ENCODE results near the gene MTMR10.

Gene MTMR10

GRCh38 chr15:30917675-30918074 lies 73.8 kb downstream of the MTMR10 start:
- Histone ChIP-seq H3K9ac (ENCODE audit: low read length) (no peak overlapping the region), H2AFZ (ENCODE audit: low read length) (no peak overlapping the region), H3K4me1 (ENCODE audit: insufficient read depth, low read length, severe bottlenecking) (peaks cover 48% of the 10 kb centered on the region), H3K79me2 (ENCODE audit: insufficient read depth, low read length) (no peaks in the 10 kb centered on the region), H3K9me2 (ENCODE audit: low read depth, low read length) (no peaks in the 10 kb centered on the region), H3K9me3 (ENCODE audit: low read length) (no peaks in the 10 kb centered on the region), H3K36me3 (ENCODE audit: insufficient read depth, low read length) (peaks cover 55% of the 10 kb centered on the region), H3K4me3 (ENCODE audit: low read depth, low read length, poor library complexity, severe bottlenecking) (no peak overlapping the region), H3K27me3 (ENCODE audit: insufficient read depth, low read length) (no peaks in the 10 kb centered on the region), H3F3A (ENCODE audit: insufficient read depth, low read length) (no peaks in the 10 kb centered on the region), H3K27ac (ENCODE audit: low read depth, low read length, poor library complexity, severe bottlenecking) (peak overlapping the region; percentile 55), H3K4me2 (ENCODE audit: low read length) (no peak overlapping the region), H4K20me1 (ENCODE audit: insufficient read depth, low read length) (no peaks in the 10 kb centered on the region)
- TF ChIP-seq CTCF (IDR thresholded peaks at IDR 0.05; ENCODE audit: low read length) (no peak), EZH2 (IDR thresholded peaks at IDR 0.05; ENCODE audit: borderline replicate concordance, low read length) (no peak)

- Histone ChIP-seq H3K4me2 (ENCODE audit: low read length) (no peak overlapping the region), H3K4me3 (ENCODE audit: low read depth, low read length, poor library complexity, severe bottlenecking) (no peak overlapping the region), H3K27ac (ENCODE audit: low read depth, low read length, poor library complexity, severe bottlenecking) (peak overlapping the region; percentile 27), H3F3A (ENCODE audit: insufficient read depth, low read length) (no peaks in the 10 kb centered on the region), H3K9me3 (ENCODE audit: low read length) (no peaks in the 10 kb centered on the region), H3K9ac (ENCODE audit: low read length) (no peak overlapping the region), H4K20me1 (ENCODE audit: insufficient read depth, low read length) (no peaks in the 10 kb centered on the region), H3K79me2 (ENCODE audit: insufficient read depth, low read length) (no peaks in the 10 kb centered on the region), H2AFZ (ENCODE audit: low read length) (no peak overlapping the region), H3K9me2 (ENCODE audit: low read depth, low read length) (no peaks in the 10 kb centered on the region), H3K4me1 (ENCODE audit: insufficient read depth, low read length, severe bottlenecking) (peaks cover 41% of the 10 kb centered on the region), H3K36me3 (ENCODE audit: insufficient read depth, low read length) (peaks cover 55% of the 10 kb centered on the region), H3K27me3 (ENCODE audit: insufficient read depth, low read length) (no peaks in the 10 kb centered on the region)
- no peak for TF ChIP-seq EZH2 (IDR thresholded peaks at IDR 0.05; ENCODE audit: borderline replicate concordance, low read length)
- no peak for TF ChIP-seq CTCF (IDR thresholded peaks at IDR 0.05; ENCODE audit: low read length)
These were observed 74.4 kb downstream of the MTMR10 start for GRCh38 chr15:30917013-30917412.

GRCh38 chr15:30913761-30914160 lies 77.7 kb downstream of the MTMR10 start:
- H4K20me1 ChIP-seq (ENCODE audit: insufficient read depth, low read length), result no peaks in the 10 kb centered on the region
- H3K27me3 ChIP-seq (ENCODE audit: insufficient read depth, low read length), result no peaks in the 10 kb centered on the region
- H3K36me3 ChIP-seq (ENCODE audit: insufficient read depth, low read length), result peaks cover 65% of the 10 kb centered on the region
- no peak overlapping the region for H3K4me3 ChIP-seq (ENCODE audit: low read depth, low read length, poor library complexity, severe bottlenecking)
- no peak overlapping the region for H2AFZ ChIP-seq (ENCODE audit: low read length)
- TF ChIP-seq EZH2 (IDR thresholded peaks at IDR 0.05; ENCODE audit: borderline replicate concordance, low read length), result no peak
- TF ChIP-seq CTCF (IDR thresholded peaks at IDR 0.05; ENCODE audit: low read length), result no peak
- H3K4me2 ChIP-seq (ENCODE audit: low read length), result no peak overlapping the region
- no peaks in the 10 kb centered on the region for H3F3A ChIP-seq (ENCODE audit: insufficient read depth, low read length)
- H3K4me1 ChIP-seq (ENCODE audit: insufficient read depth, low read length, severe bottlenecking), result peaks cover 9% of the 10 kb centered on the region
- H3K27ac ChIP-seq (ENCODE audit: low read depth, low read length, poor library complexity, severe bottlenecking), result no peak overlapping the region
- H3K9me2 ChIP-seq (ENCODE audit: low read depth, low read length), result no peaks in the 10 kb centered on the region
- no peak overlapping the region for H3K9ac ChIP-seq (ENCODE audit: low read length)
- no peaks in the 10 kb centered on the region for H3K79me2 ChIP-seq (ENCODE audit: insufficient read depth, low read length)
- H3K9me3 ChIP-seq (ENCODE audit: low read length), result no peaks in the 10 kb centered on the region

Measured in OCI-LY1 (cell line).